ENCODE measurements around the gene SLC9A5. TPM values are rescaled to one million over a fixed set of nuclear protein-coding genes. Genes with fewer than 3 reads are reported as not detected.

SLC9A5 gene
- total RNA-seq, 1 experiment from 2014 or later, result 5.6 TPM

GRCh38 chr16:67255553-67256221 is 6.9 kb downstream of the SLC9A5 start:
- Histone ChIP-seq H3K36me3 (ENCODE audit: control insufficient read depth in 1 of 2, insufficient read depth in 2 of 2, low read length in 2 of 2) (no peaks in the 10 kb centered on the region; a peak in 1 of 4 replicates), H3K9me3 (ENCODE audit: control insufficient read depth in 1 of 2, insufficient read depth in 1 of 2, low read depth in 1 of 2, low read length in 2 of 2) (no peaks in the 10 kb centered on the region), H2AFZ (ENCODE audit: low read depth, low read length, poor library complexity, severe bottlenecking) (no peak overlapping the region), H3K9ac (ENCODE audit: low read length) (no peak overlapping the region), H3K9me2 (ENCODE audit: insufficient read depth) (no peaks in the 10 kb centered on the region), H3K79me2 (ENCODE audit: insufficient read depth, low read length) (no peaks in the 10 kb centered on the region), H3K4me2 (ENCODE audit: low read length) (no peak overlapping the region), H3K4me1 (ENCODE audit: control insufficient read depth in 1 of 2, insufficient read depth in 2 of 2, low read length in 2 of 2) (no peaks in the 10 kb centered on the region), H4K20me1 (ENCODE audit: insufficient read depth) (no peaks in the 10 kb centered on the region), H3K27me3 (ENCODE audit: insufficient read depth, low read length) (no peaks in the 10 kb centered on the region), H3K4me3 (replicated peaks in 1 of 2; ENCODE audit: low read depth in 1 of 2, low read length in 2 of 2) (no peak overlapping the region), H3K27ac (ENCODE audit: low read depth, low read length) (no peak overlapping the region)
- DNase-seq (ENCODE audit: low read depth, low spot score), result no peak
- no peak for ATAC-seq
- TF ChIP-seq YY1 (IDR thresholded peaks at IDR 0.05; ENCODE audit: extremely low read depth, insufficient replicate concordance, low read depth, low read length), result no peak
- no peak for TF ChIP-seq ELF1 (IDR thresholded peaks at IDR 0.05; ENCODE audit: borderline replicate concordance, low read depth)
- no peak for TF ChIP-seq CEBPB (IDR thresholded peaks at IDR 0.05; ENCODE audit: low read depth)
- TF ChIP-seq SIN3A (IDR thresholded peaks at IDR 0.05; ENCODE audit: low read depth), result no peak
- TF ChIP-seq, protein P1, sequence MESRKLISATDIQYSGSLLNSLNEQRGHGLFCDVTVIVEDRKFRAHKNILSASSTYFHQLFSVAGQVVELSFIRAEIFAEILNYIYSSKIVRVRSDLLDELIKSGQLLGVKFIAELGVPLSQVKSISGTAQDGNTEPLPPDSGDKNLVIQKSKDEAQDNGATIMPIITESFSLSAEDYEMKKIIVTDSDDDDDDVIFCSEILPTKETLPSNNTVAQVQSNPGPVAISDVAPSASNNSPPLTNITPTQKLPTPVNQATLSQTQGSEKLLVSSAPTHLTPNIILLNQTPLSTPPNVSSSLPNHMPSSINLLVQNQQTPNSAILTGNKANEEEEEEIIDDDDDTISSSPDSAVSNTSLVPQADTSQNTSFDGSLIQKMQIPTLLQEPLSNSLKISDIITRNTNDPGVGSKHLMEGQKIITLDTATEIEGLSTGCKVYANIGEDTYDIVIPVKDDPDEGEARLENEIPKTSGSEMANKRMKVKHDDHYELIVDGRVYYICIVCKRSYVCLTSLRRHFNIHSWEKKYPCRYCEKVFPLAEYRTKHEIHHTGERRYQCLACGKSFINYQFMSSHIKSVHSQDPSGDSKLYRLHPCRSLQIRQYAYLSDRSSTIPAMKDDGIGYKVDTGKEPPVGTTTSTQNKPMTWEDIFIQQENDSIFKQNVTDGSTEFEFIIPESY (IDR thresholded peaks at IDR 0.05; ENCODE audit: extremely low read depth, insufficient replicate concordance, low read length), result no peak
- TF ChIP-seq, protein P2, sequence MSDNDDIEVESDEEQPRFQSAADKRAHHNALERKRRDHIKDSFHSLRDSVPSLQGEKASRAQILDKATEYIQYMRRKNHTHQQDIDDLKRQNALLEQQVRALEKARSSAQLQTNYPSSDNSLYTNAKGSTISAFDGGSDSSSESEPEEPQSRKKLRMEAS (IDR thresholded peaks at IDR 0.05), result no peak
- no peak for TF ChIP-seq EZH2 (IDR thresholded peaks at IDR 0.05)
- TF ChIP-seq, protein P3, sequence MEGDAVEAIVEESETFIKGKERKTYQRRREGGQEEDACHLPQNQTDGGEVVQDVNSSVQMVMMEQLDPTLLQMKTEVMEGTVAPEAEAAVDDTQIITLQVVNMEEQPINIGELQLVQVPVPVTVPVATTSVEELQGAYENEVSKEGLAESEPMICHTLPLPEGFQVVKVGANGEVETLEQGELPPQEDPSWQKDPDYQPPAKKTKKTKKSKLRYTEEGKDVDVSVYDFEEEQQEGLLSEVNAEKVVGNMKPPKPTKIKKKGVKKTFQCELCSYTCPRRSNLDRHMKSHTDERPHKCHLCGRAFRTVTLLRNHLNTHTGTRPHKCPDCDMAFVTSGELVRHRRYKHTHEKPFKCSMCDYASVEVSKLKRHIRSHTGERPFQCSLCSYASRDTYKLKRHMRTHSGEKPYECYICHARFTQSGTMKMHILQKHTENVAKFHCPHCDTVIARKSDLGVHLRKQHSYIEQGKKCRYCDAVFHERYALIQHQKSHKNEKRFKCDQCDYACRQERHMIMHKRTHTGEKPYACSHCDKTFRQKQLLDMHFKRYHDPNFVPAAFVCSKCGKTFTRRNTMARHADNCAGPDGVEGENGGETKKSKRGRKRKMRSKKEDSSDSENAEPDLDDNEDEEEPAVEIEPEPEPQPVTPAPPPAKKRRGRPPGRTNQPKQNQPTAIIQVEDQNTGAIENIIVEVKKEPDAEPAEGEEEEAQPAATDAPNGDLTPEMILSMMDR (IDR thresholded peaks at IDR 0.05 in 2 of 3, conservative IDR thresholded peaks at IDR 0.05 in 1 of 3; ENCODE audit: borderline replicate concordance in 1 of 3, insufficient read depth in 1 of 3, low read depth in 2 of 3, low read length in 2 of 3), result no peak
- TF ChIP-seq SRF (IDR thresholded peaks at IDR 0.05; ENCODE audit: low read depth), result no peak
- no peak for TF ChIP-seq ZFX (IDR thresholded peaks at IDR 0.05)
- no peak for TF ChIP-seq CBX3 (IDR thresholded peaks at IDR 0.05; ENCODE audit: low read depth)
- TF ChIP-seq RAD21 (IDR thresholded peaks at IDR 0.05; ENCODE audit: low read depth), result no peak
- TF ChIP-seq POLR2A (IDR thresholded peaks at IDR 0.05; ENCODE audit: borderline replicate concordance, extremely low read depth, insufficient read depth, insufficient read length), result no peak
- TF ChIP-seq FOSL1 (IDR thresholded peaks at IDR 0.05; ENCODE audit: low read depth), result no peak
- no peak for TF ChIP-seq ZNF274 (IDR thresholded peaks at IDR 0.05; ENCODE audit: low read depth, low read length)
- POLR2A ChIA-PET, result no interaction called here
- intact Hi-C loops (cut with micrococcal nuclease), result no loop called here
- no TSS peak for BruUV-seq (replicated peaks)
- CTCF ChIA-PET, result no interaction called here
- RAD21 ChIA-PET (ENCODE audit: low non-redundant PET in 1 of 2, low total read pairs in 2 of 2, uncharacterized antibody in 2 of 2, unreplicated experiment in 2 of 2), result no interaction called here

Data from HCT116 (cell line).